Measurements from ENCODE around the gene SLAMF1.
A peak's percentile ranks its signal among the peaks of the same experiment; 100 is the strongest.
"Not testable (repeated sequence)": the region's sequence is repeated elsewhere in the genome, so short reads cannot be mapped to it uniquely, and the experiment has no call there.

The SLAMF1 gene

GRCh38 chr1:160588468-160588867 lies 58.4 kb downstream of the SLAMF1 start:
- DNase-seq: no peak

- no peak for DNase-seq
Measured at GRCh38 chr1:160584784-160585183, 62.1 kb downstream of the SLAMF1 start.

DNA sequence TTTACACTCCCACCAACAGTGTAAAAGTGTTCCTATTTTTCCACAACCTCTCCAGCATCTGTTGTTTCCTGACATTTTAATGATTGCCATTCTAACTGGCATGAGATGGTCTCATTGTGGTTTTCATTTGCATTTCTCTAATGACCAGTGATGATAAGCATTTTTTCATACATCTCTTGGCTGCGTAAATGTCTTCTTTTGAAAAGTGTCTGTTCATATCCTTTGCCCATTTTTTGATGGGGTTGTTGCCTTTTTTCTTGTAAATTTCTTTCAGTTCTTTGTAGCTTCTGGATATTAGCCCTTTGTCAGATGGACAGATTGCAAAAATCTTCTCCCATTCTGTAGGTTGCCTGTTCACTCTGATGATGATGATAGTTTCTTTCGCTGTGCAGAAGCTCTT lies 63.9 kb downstream of the SLAMF1 start:
- not testable (repeated sequence) for DNase-seq

DNA sequence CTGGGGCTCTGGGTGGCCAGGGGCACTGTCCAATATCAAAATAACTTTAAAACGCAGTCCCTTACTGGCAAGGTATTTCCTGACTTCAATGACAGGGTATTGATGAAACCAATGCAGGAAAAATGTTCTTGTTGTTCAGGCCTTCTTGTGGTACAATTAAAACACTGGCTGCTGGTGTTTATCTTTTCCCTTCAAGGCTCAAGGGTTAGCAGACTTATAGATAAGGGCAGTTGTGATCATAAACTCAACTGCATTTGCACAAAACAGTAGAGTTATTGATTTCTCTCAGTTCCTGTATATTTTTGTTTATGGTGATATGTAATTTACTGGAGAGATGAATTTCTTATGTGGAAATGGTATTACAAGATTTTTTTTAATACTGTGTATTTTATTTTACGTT lies 64.9 kb downstream of the SLAMF1 start:
- no peak for DNase-seq

DNA sequence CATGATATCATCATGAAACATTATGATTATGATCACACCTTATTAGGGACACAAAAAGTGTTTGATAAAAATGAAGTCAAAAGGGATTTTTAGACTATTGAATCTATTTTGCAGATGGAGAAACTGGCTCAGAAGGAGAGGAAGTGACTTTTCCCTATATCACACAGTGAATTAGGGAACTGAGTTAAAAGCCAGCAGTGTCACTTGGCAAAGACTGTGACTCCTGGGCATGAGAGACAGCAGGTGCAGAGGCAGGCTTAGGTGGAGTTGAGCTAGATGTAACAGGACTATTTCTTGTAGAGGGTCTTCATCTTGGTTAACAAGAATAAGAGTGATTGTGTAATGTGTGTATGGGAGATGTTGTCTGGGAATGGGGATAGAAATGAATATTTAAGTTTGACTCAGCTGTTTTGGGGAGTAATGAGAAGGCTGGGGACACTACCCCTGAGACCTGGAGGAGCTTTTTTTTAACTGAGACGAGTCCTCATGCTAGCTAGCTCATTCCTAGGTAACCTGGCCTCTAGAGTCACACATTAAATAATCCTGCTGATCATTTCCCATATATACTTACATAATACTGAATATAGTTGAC lies 66.5 kb downstream of the SLAMF1 start:
- DNase-seq: no peak

- DNase-seq: peak; percentile 25
Measured at GRCh38 chr1:160579216-160579701, 67.6 kb downstream of the SLAMF1 start, which contains the start of gene CD84. Gene CD84, minus strand, starts transcription at chr1:160579496. Its CDS starts 59 bp downstream, at chr1:160579437.

- no peak for DNase-seq
Measured at GRCh38 chr1:160578525-160579191, 68.2 kb downstream of the SLAMF1 start.

DNA sequence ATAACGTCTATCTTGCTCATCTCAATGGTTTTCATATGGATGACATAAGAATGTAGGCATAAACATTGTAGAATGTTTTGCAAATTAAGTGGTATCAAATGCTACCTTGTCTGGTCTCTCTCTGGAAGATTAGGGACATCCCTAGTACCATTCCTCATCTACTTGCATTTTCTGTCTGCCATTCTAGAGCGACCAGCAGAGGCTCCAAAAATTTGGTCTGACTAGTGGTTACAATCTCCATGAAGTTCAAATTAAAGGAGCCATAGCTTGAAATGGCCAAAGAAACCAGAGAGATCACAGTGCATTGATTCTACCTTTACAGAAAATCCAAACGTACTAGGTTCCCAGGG lies 68.7 kb downstream of the SLAMF1 start:
- DNase-seq: peak; percentile 17

GRCh38 chr1:160577671-160578070 lies 69.2 kb downstream of the SLAMF1 start:
- DNase-seq: no peak

DNA sequence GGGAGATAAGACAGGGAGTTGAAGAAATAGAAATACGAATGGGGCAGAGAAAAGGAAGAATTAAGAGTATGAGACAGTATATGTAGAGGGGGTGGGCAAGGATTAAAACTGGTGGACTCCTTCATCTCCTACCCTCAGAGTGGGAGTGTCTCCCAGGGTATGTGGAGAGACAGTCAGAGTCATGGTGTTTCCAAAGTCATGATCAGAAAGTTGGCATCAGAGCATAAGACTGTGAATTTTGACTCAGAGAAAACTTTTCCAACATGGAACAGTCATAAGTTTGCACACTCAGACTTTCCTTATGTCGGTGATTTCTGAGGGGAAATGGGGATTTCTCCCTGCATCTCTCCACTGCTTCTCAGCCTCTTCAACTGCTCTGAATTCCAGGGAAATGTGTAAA lies 70.0 kb downstream of the SLAMF1 start:
- no peak for DNase-seq

DNA sequence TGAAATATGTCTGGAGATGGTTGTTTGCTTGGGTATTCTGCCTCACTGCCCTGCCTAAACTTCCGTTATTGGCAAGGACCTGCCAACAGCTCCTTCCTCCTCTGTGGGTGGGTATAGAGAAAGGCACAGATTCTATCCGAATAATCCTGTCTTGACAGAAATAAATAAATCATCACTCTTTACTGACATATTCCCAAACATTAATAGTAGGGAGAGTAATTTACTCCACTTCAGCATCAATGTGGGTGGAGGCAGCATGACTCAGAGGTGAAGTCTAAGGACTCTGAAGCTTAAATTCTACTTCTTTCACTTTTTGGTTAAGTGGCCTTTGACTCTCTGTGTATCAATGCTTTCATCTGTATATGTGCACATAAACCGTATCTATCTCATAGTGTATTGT lies 70.5 kb downstream of the SLAMF1 start:
- DNase-seq: peak; percentile 57

DNA sequence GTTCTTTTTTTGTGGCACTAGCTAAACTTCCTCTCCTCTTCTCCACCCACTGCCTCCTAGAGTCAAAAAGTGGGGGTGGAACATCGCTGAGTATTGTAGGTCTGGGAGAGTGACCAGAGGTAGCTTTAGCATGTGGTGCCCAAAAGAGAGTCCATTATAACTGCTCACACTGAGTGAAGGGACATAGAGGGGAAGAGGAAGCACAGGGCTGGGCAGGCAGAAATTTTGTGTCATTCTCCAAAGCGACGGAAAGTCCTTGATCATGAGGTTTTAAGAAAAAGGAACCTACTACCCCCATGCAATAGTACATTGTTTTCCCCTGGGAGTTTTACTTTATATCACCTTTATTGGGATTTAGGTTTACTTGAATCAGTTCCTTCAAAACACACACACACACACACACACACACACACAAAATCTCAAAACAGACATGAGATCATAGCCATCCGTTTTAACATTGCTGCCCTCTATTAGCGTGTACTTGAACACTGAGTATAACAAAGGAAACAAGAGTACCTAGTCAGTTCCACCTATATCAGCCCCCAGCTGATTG lies 71.7 kb downstream of the SLAMF1 start:
- DNase-seq: peak; percentile 16

DNA sequence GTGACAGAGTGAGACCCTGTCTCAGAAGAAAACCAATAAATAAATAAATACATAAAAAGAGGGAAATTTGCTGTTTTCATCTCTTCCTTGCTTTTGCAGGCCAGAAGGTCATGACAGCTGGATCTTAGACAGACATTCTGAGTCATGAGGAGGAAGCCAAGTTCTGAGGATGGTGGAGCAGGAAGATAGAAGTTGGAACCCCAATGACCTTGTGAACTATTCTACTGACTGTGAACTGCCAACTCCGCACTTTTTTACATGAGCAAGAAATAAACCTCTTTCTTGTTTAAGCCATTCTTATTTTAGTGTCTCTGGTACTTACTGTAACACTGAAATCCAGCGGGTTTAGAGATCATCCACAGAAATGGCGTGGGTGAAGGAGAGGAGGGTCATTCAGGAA lies 76.0 kb downstream of the SLAMF1 start:
- peak; percentile 9 for DNase-seq

GRCh38 chr1:160569806-160570205 lies 77.0 kb downstream of the SLAMF1 start:
- no peak for DNase-seq

GRCh38 chr1:160567858-160568682 lies 78.8 kb downstream of the SLAMF1 start:
- DNase-seq: peak; percentile 87

- no peak for DNase-seq
Measured at GRCh38 chr1:160567341-160567740, 79.5 kb downstream of the SLAMF1 start.

- no peak for DNase-seq
Measured at GRCh38 chr1:160565564-160565963, 81.3 kb downstream of the SLAMF1 start.

GRCh38 chr1:160563230-160563629 lies 83.6 kb downstream of the SLAMF1 start:
- not testable (repeated sequence) for DNase-seq

DNA sequence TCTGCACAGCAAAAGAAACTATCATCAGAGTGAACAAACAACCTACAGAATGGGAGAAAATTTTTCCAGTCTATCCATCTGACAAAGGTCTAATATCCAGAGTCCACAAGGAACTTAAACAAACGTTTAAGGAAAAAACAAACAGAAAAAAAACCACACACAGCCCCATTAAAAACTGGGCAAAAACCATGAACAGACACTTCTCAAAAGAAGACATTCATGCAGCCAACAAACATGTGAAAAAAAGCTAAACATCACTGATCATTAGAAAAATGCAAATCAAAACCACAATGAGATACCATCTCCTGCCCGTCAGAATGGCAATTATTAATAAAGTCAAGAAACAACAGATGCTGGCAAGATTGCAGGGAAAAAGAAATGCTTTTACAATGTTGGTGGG lies 84.1 kb downstream of the SLAMF1 start:
- not testable (repeated sequence) for DNase-seq

- no peak for DNase-seq
Measured at GRCh38 chr1:160560806-160561205, 86.0 kb downstream of the SLAMF1 start.

- no peak for DNase-seq
Measured at GRCh38 chr1:160560045-160560705, 86.7 kb downstream of the SLAMF1 start.

GRCh38 chr1:160559437-160559836 lies 87.4 kb downstream of the SLAMF1 start:
- not testable (repeated sequence) for DNase-seq
